CD4-positive, alpha-beta T cell (primary cell): ENCODE data around the gene TESPA1. TPM values are rescaled to one million over a fixed set of nuclear protein-coding genes. Genes with fewer than 3 reads are reported as not detected.

ENCODE experiments used
- ATAC-seq: fragments of 200-7000 bp; cut with Tn5 transposase; one replicate; pipeline ENCODE4 v1.10.0; 2022; ENCODE audit warnings: mild to moderate bottlenecking; ENCODE audit not compliant: poor library complexity
- CTCF ChIA-PET: fragments of 350-600 bp; sonication (Branson Sonifier 250); formaldehyde crosslinking; loops from one replicate; lab custom pipeline; 2021; ENCODE audit warnings: antibody characterized with exemption, inconsistent platforms; lab: Charles Lee
- POLR2A ChIA-PET: fragments of 350-600 bp; sonication (Branson Sonifier 250); formaldehyde crosslinking; loops from one replicate; lab custom pipeline; 2021; ENCODE audit warnings: antibody characterized with exemption, inconsistent platforms; lab: Charles Lee
- DNase-seq, 14 experiments: peaks; one replicate each; pipeline ENCODE4 v3.0.0-alpha.2; 2013 to 2020; ENCODE audit warnings: mixed read lengths in 2 of 14
- H3K27ac ChIP-seq, 2 donors: one replicate each; pipeline versions ENCODE4 v1.5.1 to v1.7.0; 2013; ENCODE audit warnings: low read length in 2 of 2, low read depth in 1 of 2, mild to moderate bottlenecking in 1 of 2
- H3K27me3 ChIP-seq, 2 experiments: 1 replicate in 1 of 2; 2 replicates in 1 of 2; pipeline versions ENCODE4 v1.6.1 to v1.7.0; 2013; ENCODE audit warnings: low read length in 2 of 2, control low read depth in 1 of 2, mild to moderate bottlenecking in 1 of 2, moderate library complexity in 1 of 2; ENCODE audit not compliant: insufficient read depth in 2 of 2, control insufficient read depth in 1 of 2
- H3K36me3 ChIP-seq: one replicate; pipeline ENCODE4 v1.6.1; 2013; ENCODE audit warnings: low read length, control low read depth; ENCODE audit not compliant: insufficient read depth
- H3K4me1 ChIP-seq: one replicate; pipeline ENCODE4 v1.6.1; 2013; ENCODE audit warnings: low read length, control low read depth; ENCODE audit not compliant: insufficient read depth
- H3K4me3 ChIP-seq: one replicate; pipeline ENCODE4 v1.5.1; 2013; ENCODE audit warnings: mild to moderate bottlenecking, low read length, moderate library complexity
- H3K9me3 ChIP-seq, 2 experiments: 1 replicate in 1 of 2; 2 replicates in 1 of 2; pipeline versions ENCODE4 v1.6.1 to v1.7.0; 2013; ENCODE audit warnings: low read length in 2 of 2, mild to moderate bottlenecking in 2 of 2, control low read depth in 1 of 2, moderate library complexity in 1 of 2; ENCODE audit not compliant: control insufficient read depth in 1 of 2, insufficient read depth in 1 of 2
- H3K27ac Mint-ChIP-seq: one replicate; pipeline ENCODE4 v1.8.0; 2020; ENCODE audit warnings: mixed read lengths
- H3K27me3 Mint-ChIP-seq: one replicate; pipeline ENCODE4 v1.8.0; 2021; ENCODE audit warnings: mixed read lengths
- H3K36me3 Mint-ChIP-seq: one replicate; pipeline ENCODE4 v1.8.0; 2021; ENCODE audit warnings: low read depth, mixed read lengths
- H3K4me1 Mint-ChIP-seq: one replicate; pipeline ENCODE4 v1.8.0; 2021; ENCODE audit warnings: low read depth, mixed read lengths
- H3K4me3 Mint-ChIP-seq: one replicate; pipeline ENCODE4 v1.8.0; 2020; ENCODE audit warnings: mild to moderate bottlenecking, mixed read lengths
- H3K9me3 Mint-ChIP-seq: one replicate; pipeline ENCODE4 v1.8.0; 2020; ENCODE audit warnings: mixed read lengths
- intact Hi-C, 2 experiments: fragments of 100-400 bp; cut with DNase I in 1 of 2; cut with micrococcal nuclease in 1 of 2; formaldehyde crosslinking; loops; one replicate each; pipeline versions ENCODE4 v1.15.1 to v1.9.0; 2023 to 2025; cut with DNase I, micrococcal nuclease
- total RNA-seq, 174 experiments: library from RNA in 2 of 174; stranded (reverse) in 2 of 174; gene quantifications; one replicate each; pipeline ENCODE4 v1.2.3 and lab custom pipeline; 2021 to 2026
- TF ChIP-seq, protein P1 (sequence below): fragments of 200-600 bp; IDR thresholded peaks from one replicate; pipeline ENCODE4 v1.8.0; 2022; ENCODE audit warnings: antibody characterized with exemption, mild to moderate bottlenecking

TESPA1 gene
- total RNA-seq, 2 experiments from 2014 or later: 96.3 to 98.2 TPM

DNA sequence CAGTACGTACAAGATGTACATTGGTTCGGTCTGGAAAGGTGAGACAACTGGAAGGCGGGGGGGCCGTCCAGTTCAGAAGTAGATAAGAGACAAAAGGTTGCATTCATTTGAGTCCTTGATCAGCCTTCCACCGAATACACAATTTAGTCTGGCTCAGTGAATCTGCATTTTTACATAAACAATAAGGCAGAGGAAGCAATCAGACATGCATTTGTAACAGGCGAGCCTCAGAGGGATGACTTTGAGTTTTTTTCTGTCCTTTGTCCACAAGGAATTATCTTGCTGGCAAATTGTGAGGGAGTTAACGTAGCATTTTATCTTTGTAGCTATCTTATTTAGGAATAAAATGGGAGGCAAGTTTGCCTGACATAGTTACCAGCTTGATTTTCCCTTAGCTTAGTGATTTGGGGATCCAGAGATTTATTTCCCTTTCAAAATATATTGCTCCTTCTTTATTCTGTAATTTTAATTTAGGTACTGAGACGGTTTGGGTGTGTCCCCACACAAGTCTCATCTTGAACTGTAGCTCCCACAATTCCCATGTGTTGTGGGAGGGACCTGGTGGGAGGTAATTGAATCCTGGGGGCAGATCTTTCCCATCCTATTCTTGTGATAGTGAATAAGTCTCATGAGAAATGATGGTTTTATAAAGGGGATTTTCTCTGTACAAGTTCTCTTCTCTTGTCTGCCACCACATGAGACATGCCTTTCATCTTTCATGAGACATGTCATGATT lies 59.4 kb downstream of the TESPA1 start:
- ChIA-PET POLR2A (no interaction called here), CTCF (no interaction called here)
- H3K4me3 ChIP-seq: no peak overlapping the region
- no peak overlapping the region for H3K27ac Mint-ChIP-seq
- peaks cover 59% of the 10 kb centered on the region for H3K36me3 Mint-ChIP-seq
- no peaks in the 10 kb centered on the region for H3K4me1 Mint-ChIP-seq
- ATAC-seq: no peak
- peaks cover 0 to 10% of the 10 kb centered on the region in 2 experiments for H3K9me3 ChIP-seq
- H3K4me3 Mint-ChIP-seq: no peak overlapping the region
- H3K27ac ChIP-seq: no peak overlapping the region
- H3K36me3 ChIP-seq: no peaks in the 10 kb centered on the region
- H3K9me3 Mint-ChIP-seq: peaks cover 4% of the 10 kb centered on the region
- H3K27me3 Mint-ChIP-seq: no peaks in the 10 kb centered on the region
- no peaks in the 10 kb centered on the region for H3K4me1 ChIP-seq
- TF ChIP-seq, protein P1, sequence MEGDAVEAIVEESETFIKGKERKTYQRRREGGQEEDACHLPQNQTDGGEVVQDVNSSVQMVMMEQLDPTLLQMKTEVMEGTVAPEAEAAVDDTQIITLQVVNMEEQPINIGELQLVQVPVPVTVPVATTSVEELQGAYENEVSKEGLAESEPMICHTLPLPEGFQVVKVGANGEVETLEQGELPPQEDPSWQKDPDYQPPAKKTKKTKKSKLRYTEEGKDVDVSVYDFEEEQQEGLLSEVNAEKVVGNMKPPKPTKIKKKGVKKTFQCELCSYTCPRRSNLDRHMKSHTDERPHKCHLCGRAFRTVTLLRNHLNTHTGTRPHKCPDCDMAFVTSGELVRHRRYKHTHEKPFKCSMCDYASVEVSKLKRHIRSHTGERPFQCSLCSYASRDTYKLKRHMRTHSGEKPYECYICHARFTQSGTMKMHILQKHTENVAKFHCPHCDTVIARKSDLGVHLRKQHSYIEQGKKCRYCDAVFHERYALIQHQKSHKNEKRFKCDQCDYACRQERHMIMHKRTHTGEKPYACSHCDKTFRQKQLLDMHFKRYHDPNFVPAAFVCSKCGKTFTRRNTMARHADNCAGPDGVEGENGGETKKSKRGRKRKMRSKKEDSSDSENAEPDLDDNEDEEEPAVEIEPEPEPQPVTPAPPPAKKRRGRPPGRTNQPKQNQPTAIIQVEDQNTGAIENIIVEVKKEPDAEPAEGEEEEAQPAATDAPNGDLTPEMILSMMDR: no peak
- intact Hi-C loops: no loop called here
- DNase-seq: no peak
- no peaks in the 10 kb centered on the region for H3K27me3 ChIP-seq

DNA sequence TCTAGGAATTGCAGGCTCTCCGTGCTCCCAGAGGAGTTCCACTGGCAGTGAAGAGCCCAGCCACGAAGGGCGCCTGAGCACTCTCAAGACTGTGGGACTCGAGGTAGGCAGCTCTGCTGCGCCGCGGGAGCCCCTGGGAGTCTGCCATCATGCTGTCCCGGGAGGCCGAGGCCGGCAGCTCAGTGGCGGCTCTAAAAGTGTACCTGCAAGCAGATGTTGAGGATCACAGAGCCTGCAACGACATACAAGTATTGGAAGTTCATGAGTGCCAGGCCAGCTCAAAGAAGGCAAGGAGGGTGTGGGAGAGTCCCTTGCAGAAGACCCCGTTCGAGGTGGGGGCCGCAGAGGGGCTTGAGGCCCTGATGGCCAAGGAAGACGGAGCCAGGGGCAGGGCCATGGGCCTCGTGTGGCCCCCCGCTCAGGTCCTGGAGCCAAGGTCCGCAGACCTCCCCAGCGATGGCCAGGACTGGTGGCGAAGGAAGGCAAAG lies 67.5 kb downstream of the TESPA1 start:
- no peak overlapping the region for H3K27ac Mint-ChIP-seq
- CTCF ChIA-PET: no interaction called here

More for the DNA sequence above, 67.5 kb downstream of the TESPA1 start:
- Mint-ChIP-seq H3K9me3 (peaks cover 5% of the 10 kb centered on the region), H3K36me3 (peaks cover 33% of the 10 kb centered on the region), H3K27me3 (no peaks in the 10 kb centered on the region), H3K4me1 (no peaks in the 10 kb centered on the region), H3K4me3 (no peak overlapping the region)
- DNase-seq: no peak
- Histone ChIP-seq H3K4me3 (no peak overlapping the region), H3K36me3 (no peaks in the 10 kb centered on the region), H3K27me3 (no peaks in the 10 kb centered on the region), H3K27ac (no peak overlapping the region), H3K4me1 (no peaks in the 10 kb centered on the region), H3K9me3 (no peaks in the 10 kb centered on the region)
- POLR2A ChIA-PET: no interaction called here
- ATAC-seq: no peak
- TF ChIP-seq, protein P1: no peak
- intact Hi-C loops: no loop called here

Other genes with a start within 250 kb of the TESPA1 start
- gene MUCL1, start 130.2 kb downstream of the TESPA1 start, total RNA-seq: not detected
- not detected for gene NEUROD4, start 35.2 kb upstream of the TESPA1 start, total RNA-seq
- gene OR9K2, start 141.6 kb upstream of the TESPA1 start, total RNA-seq: not detected
- gene OR10A7, start 236.3 kb upstream of the TESPA1 start, total RNA-seq: not detected